ENCODE data around the gene LNP1.
"Not testable (repeated sequence)": the region's sequence is repeated elsewhere in the genome, so short reads cannot be mapped to it uniquely, and the experiment has no call there.

LNP1 gene

GRCh38 chr3:100400780-100401673 is at the start of gene LNP1, which contains the start of gene TOMM70:
LNP1 (plus strand) TSS chr3:100401539; CDS start chr3:100429730, 28,191 bp downstream.
TOMM70 (minus strand) TSS chr3:100401089; CDS start chr3:100400949, 140 bp downstream.
- Mint-ChIP-seq H3K36me3 (ENCODE audit: low read depth) (peaks cover 57% of the 10 kb centered on the region), H3K27me3 (no peaks in the 10 kb centered on the region), H3K4me1 (ENCODE audit: low read depth) (peaks cover 68% of the 10 kb centered on the region), H3K9me3 (no peaks in the 10 kb centered on the region), H3K27ac (peak within 1 kb of the TSS; percentile 98), H3K4me3 (peak within 1 kb of the TSS; percentile 90)
- peak; percentile 97 for DNase-seq

GRCh38 chr3:100351770-100352169 is 49.6 kb upstream of the LNP1 start:
- H3K36me3 Mint-ChIP-seq (ENCODE audit: low read depth) = peaks cover 96% of the 10 kb centered on the region
- not testable (repeated sequence) for H3K27ac Mint-ChIP-seq; DNase-seq; H3K4me3 Mint-ChIP-seq; H3K4me1 Mint-ChIP-seq (ENCODE audit: low read depth); H3K27me3 Mint-ChIP-seq; H3K9me3 Mint-ChIP-seq

- Mint-ChIP-seq H3K27ac (no peak overlapping the region), H3K36me3 (ENCODE audit: low read depth) (peaks cover 93% of the 10 kb centered on the region), H3K4me3 (no peak overlapping the region)
Observed at GRCh38 chr3:100352296-100353231, 48.8 kb upstream of the LNP1 start.

GRCh38 chr3:100354850-100355249 is 46.5 kb upstream of the LNP1 start:
- Mint-ChIP-seq H3K4me1 (ENCODE audit: low read depth) (no peaks in the 10 kb centered on the region), H3K4me3 (no peak overlapping the region), H3K9me3 (no peaks in the 10 kb centered on the region), H3K27me3 (no peaks in the 10 kb centered on the region), H3K36me3 (ENCODE audit: low read depth) (peaks cover 93% of the 10 kb centered on the region), H3K27ac (peak overlapping the region; percentile 9)
- no peak for DNase-seq

More at GRCh38 chr3:100352296-100353231, 48.8 kb upstream of the LNP1 start:
- DNase-seq = no peak
- H3K4me1 Mint-ChIP-seq (ENCODE audit: low read depth) = no peaks in the 10 kb centered on the region
- no peaks in the 10 kb centered on the region for H3K27me3 Mint-ChIP-seq
- no peaks in the 10 kb centered on the region for H3K9me3 Mint-ChIP-seq

- no peak for DNase-seq
- Mint-ChIP-seq H3K27me3 (no peaks in the 10 kb centered on the region), H3K27ac (no peak overlapping the region), H3K4me3 (no peak overlapping the region), H3K4me1 (ENCODE audit: low read depth) (no peaks in the 10 kb centered on the region), H3K9me3 (no peaks in the 10 kb centered on the region), H3K36me3 (ENCODE audit: low read depth) (peaks cover 94% of the 10 kb centered on the region)
Observed at GRCh38 chr3:100358413-100358812, 42.9 kb upstream of the LNP1 start.

GRCh38 chr3:100359035-100359434 is 42.3 kb upstream of the LNP1 start:
- DNase-seq = no peak
- peaks cover 94% of the 10 kb centered on the region for H3K36me3 Mint-ChIP-seq (ENCODE audit: low read depth)
- no peaks in the 10 kb centered on the region for H3K4me1 Mint-ChIP-seq (ENCODE audit: low read depth)
- H3K4me3 Mint-ChIP-seq = no peak overlapping the region
- no peaks in the 10 kb centered on the region for H3K27me3 Mint-ChIP-seq
- H3K9me3 Mint-ChIP-seq = no peaks in the 10 kb centered on the region
- peak overlapping the region; percentile 5 for H3K27ac Mint-ChIP-seq

- no peaks in the 10 kb centered on the region for H3K27me3 Mint-ChIP-seq
- no peaks in the 10 kb centered on the region for H3K4me1 Mint-ChIP-seq (ENCODE audit: low read depth)
- peak overlapping the region; percentile 17 for H3K27ac Mint-ChIP-seq
- peaks cover 94% of the 10 kb centered on the region for H3K36me3 Mint-ChIP-seq (ENCODE audit: low read depth)
- H3K9me3 Mint-ChIP-seq = no peaks in the 10 kb centered on the region
- no peak overlapping the region for H3K4me3 Mint-ChIP-seq
- DNase-seq = no peak
Observed at GRCh38 chr3:100360757-100361496, 40.4 kb upstream of the LNP1 start.

- Mint-ChIP-seq H3K27ac (no peak overlapping the region), H3K4me1 (ENCODE audit: low read depth) (no peaks in the 10 kb centered on the region), H3K36me3 (ENCODE audit: low read depth) (peaks cover 95% of the 10 kb centered on the region), H3K9me3 (no peaks in the 10 kb centered on the region), H3K27me3 (no peaks in the 10 kb centered on the region), H3K4me3 (no peak overlapping the region)
- no peak for DNase-seq
Observed at GRCh38 chr3:100361897-100362296, 39.4 kb upstream of the LNP1 start.

GRCh38 chr3:100364421-100364820 is 36.9 kb upstream of the LNP1 start:
- H3K9me3 Mint-ChIP-seq = no peaks in the 10 kb centered on the region
- H3K4me1 Mint-ChIP-seq (ENCODE audit: low read depth) = no peaks in the 10 kb centered on the region
- DNase-seq = no peak
- H3K27me3 Mint-ChIP-seq = no peaks in the 10 kb centered on the region
- no peak overlapping the region for H3K27ac Mint-ChIP-seq
- H3K4me3 Mint-ChIP-seq = no peak overlapping the region
- peaks cover 99% of the 10 kb centered on the region for H3K36me3 Mint-ChIP-seq (ENCODE audit: low read depth)

- DNase-seq = no peak
- Mint-ChIP-seq H3K9me3 (no peaks in the 10 kb centered on the region), H3K27ac (no peak overlapping the region), H3K4me1 (ENCODE audit: low read depth) (no peaks in the 10 kb centered on the region), H3K36me3 (ENCODE audit: low read depth) (peaks cover 99% of the 10 kb centered on the region), H3K27me3 (no peaks in the 10 kb centered on the region), H3K4me3 (no peak overlapping the region)
Observed at GRCh38 chr3:100366424-100366823, 34.9 kb upstream of the LNP1 start.

GRCh38 chr3:100368441-100368840 is 32.9 kb upstream of the LNP1 start:
- Mint-ChIP-seq H3K4me1 (ENCODE audit: low read depth) (no peaks in the 10 kb centered on the region), H3K36me3 (ENCODE audit: low read depth) (peaks cover 97% of the 10 kb centered on the region), H3K27me3 (no peaks in the 10 kb centered on the region), H3K9me3 (no peaks in the 10 kb centered on the region), H3K4me3 (no peak overlapping the region), H3K27ac (no peak overlapping the region)
- no peak for DNase-seq

GRCh38 chr3:100370756-100371155 is 30.6 kb upstream of the LNP1 start:
- Mint-ChIP-seq H3K36me3 (ENCODE audit: low read depth) (peaks cover 94% of the 10 kb centered on the region), H3K27ac (no peak overlapping the region), H3K4me1 (ENCODE audit: low read depth) (no peaks in the 10 kb centered on the region), H3K4me3 (no peak overlapping the region), H3K9me3 (no peaks in the 10 kb centered on the region), H3K27me3 (no peaks in the 10 kb centered on the region)
- no peak for DNase-seq

- Mint-ChIP-seq H3K4me1 (ENCODE audit: low read depth) (peaks cover 1% of the 10 kb centered on the region), H3K9me3 (no peaks in the 10 kb centered on the region), H3K27ac (no peak overlapping the region), H3K27me3 (no peaks in the 10 kb centered on the region), H3K4me3 (no peak overlapping the region), H3K36me3 (ENCODE audit: low read depth) (peaks cover 90% of the 10 kb centered on the region)
- no peak for DNase-seq
Observed at GRCh38 chr3:100374521-100374920, 26.8 kb upstream of the LNP1 start.

- H3K27me3 Mint-ChIP-seq = no peaks in the 10 kb centered on the region
- H3K4me3 Mint-ChIP-seq = no peak overlapping the region
- DNase-seq = no peak
- H3K36me3 Mint-ChIP-seq (ENCODE audit: low read depth) = peaks cover 89% of the 10 kb centered on the region
- peaks cover 1% of the 10 kb centered on the region for H3K4me1 Mint-ChIP-seq (ENCODE audit: low read depth)
- H3K27ac Mint-ChIP-seq = no peak overlapping the region
- no peaks in the 10 kb centered on the region for H3K9me3 Mint-ChIP-seq
Observed at GRCh38 chr3:100376301-100376700, 25.0 kb upstream of the LNP1 start.

All from activated T-cell treated with anti-CD3 and anti-CD28 coated beads, Interleukin-2, amount 50 U/mL, for 24 hours (primary cell).